IPS-15b (cell line): ENCODE data around the gene SPON2.

Source experiments
- H3K27me3 ChIP-seq: one replicate; pipeline ENCODE4 v1.6.1; 2013; ENCODE audit warnings: low read length; ENCODE audit not compliant: control insufficient read depth, insufficient read depth
- H3K36me3 ChIP-seq: one replicate; pipeline ENCODE4 v1.6.1; 2013; ENCODE audit warnings: low read length; ENCODE audit not compliant: control insufficient read depth, insufficient read depth
- H3K4me1 ChIP-seq: one replicate; pipeline ENCODE4 v1.6.1; 2013; ENCODE audit warnings: mild to moderate bottlenecking, low read length; ENCODE audit not compliant: control insufficient read depth, insufficient read depth
- H3K4me3 ChIP-seq: one replicate; pipeline ENCODE4 v1.5.1; 2013; ENCODE audit warnings: low read depth, low read length
- H3K9ac ChIP-seq: one replicate; pipeline ENCODE4 v1.6.1; 2013; ENCODE audit warnings: low read depth, mild to moderate bottlenecking, low read length
- H3K9me3 ChIP-seq: one replicate; pipeline ENCODE4 v1.6.1; 2013; ENCODE audit warnings: mild to moderate bottlenecking, low read length; ENCODE audit not compliant: control insufficient read depth, insufficient read depth

Gene SPON2

GRCh38 chr4:1207157-1207470 is 34.7 kb upstream of the SPON2 start:
- Histone ChIP-seq H3K4me3 (no peak overlapping the region), H3K36me3 (peaks cover 12% of the 10 kb centered on the region), H3K9ac (no peak overlapping the region), H3K4me1 (no peaks in the 10 kb centered on the region), H3K9me3 (no peaks in the 10 kb centered on the region), H3K27me3 (no peaks in the 10 kb centered on the region)

DNA sequence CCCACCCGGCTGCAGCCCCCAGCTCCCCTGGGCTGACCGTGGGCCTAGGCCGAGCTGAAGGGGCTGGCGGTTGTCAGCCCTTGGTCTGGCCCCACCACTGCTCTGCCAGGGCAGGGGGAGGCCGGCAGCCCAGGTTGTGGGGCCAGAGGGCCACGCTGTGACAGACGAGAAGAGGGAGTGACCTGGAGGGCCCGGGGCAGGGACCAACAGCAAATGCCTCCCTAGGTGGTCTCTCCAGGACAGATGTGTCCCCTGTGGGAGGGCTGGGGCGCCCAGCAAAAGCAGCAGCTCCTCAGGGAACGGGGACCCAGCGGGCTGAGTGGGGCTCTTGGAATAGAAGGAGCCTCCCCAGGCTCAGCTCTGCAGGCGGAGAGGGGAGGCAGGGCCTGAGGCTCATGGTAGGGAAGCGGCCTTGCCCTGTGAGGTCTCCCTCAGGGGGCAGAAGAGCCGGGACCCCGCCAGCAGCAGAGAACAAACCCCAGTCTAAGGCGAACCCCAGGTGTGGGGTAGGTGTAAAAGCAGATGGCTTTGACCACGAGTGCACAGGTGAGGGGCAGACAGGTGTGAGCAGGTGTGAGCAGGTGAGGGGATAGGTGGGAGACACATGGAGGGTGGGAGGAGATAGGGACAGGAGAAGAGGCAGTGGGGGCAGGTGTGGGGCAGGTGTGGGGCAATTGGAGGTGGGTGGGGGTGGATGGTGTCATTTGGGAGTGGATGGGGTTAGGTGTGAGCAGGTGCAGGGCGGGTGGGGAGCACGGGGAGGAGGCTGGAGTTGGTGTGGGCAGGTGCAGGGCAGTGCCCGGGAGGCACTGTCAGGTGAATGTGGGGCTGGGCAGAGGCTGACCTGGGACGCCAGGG is 34.1 kb upstream of the SPON2 start:
- Histone ChIP-seq H3K9ac (no peak overlapping the region), H3K27me3 (no peaks in the 10 kb centered on the region), H3K9me3 (no peaks in the 10 kb centered on the region), H3K4me1 (no peaks in the 10 kb centered on the region), H3K36me3 (peaks cover 12% of the 10 kb centered on the region), H3K4me3 (no peak overlapping the region)

- Histone ChIP-seq H3K4me3 (no peak overlapping the region), H3K9me3 (no peaks in the 10 kb centered on the region), H3K4me1 (no peaks in the 10 kb centered on the region), H3K36me3 (peaks cover 4% of the 10 kb centered on the region), H3K27me3 (no peaks in the 10 kb centered on the region), H3K9ac (no peak overlapping the region)
Measured at GRCh38 chr4:1205586-1206298, 33.4 kb upstream of the SPON2 start.

DNA sequence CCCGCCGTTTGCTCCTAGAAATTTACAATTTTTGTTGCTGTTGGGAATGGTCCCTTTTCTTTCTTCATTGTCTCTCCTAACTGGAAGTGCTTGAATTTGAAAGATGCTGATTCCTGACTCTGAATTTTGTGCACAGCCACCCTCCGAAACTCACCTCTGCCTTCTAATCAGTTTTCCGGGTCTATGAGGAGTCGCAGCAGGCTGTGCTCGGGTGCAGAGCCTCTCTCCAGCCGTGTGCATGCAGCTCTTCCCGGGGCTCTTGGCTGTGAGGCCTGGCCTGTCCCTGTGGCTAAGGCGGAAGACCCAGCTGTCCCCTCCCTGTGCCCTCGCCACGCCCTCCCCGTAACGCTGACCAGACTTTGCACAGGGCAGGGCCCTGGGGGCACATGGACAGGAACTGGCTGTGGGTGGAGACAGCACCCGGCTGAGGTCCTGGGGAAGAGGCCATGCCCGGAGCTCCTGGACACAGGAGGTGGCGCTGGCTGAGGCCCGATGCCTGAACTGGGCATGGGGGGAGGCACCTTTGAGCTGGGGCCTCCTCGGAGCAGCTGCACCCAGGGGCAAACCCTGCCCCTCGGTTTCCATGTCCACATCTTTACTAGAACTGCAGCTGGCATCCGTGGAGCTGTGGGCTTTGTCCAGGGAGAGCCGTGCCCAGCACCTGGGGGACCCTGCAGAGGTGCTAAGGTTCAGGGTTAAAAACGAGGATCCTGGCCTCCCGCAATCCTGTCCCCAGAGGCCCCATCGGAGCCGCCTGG is 32.6 kb upstream of the SPON2 start:
- Histone ChIP-seq H3K9ac (no peak overlapping the region), H3K4me1 (no peaks in the 10 kb centered on the region), H3K27me3 (no peaks in the 10 kb centered on the region), H3K4me3 (no peak overlapping the region), H3K9me3 (no peaks in the 10 kb centered on the region), H3K36me3 (no peaks in the 10 kb centered on the region)

DNA sequence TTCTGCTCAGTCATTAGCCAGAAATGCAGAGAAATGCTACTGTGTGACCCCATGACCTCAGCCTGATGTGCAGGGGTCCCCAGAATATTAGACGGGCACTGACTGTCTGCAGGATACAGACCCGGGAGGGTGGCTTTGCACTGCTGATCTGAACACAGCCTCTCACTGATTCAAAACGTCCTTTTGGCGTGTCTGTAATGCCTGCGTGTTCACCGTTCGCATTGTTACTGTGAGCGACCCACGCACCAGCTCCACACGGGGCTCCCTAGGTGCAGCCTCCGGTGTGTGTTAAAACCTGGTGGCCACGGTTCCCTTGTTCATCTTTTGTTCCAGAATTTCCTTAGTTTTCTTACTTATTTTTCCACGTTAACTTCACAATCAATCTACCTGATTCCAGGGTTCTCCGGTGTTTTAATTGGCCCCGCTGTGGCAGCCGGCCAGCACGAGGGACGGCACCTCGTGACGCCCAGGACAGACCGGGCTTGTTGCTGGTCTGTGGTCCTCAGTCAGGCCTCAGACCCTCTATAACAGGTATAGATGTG is 32.0 kb upstream of the SPON2 start:
- no peak overlapping the region for H3K4me3 ChIP-seq
- H3K9me3 ChIP-seq = no peaks in the 10 kb centered on the region
- H3K27me3 ChIP-seq = no peaks in the 10 kb centered on the region
- H3K4me1 ChIP-seq = no peaks in the 10 kb centered on the region
- H3K9ac ChIP-seq = no peak overlapping the region
- H3K36me3 ChIP-seq = no peaks in the 10 kb centered on the region

DNA sequence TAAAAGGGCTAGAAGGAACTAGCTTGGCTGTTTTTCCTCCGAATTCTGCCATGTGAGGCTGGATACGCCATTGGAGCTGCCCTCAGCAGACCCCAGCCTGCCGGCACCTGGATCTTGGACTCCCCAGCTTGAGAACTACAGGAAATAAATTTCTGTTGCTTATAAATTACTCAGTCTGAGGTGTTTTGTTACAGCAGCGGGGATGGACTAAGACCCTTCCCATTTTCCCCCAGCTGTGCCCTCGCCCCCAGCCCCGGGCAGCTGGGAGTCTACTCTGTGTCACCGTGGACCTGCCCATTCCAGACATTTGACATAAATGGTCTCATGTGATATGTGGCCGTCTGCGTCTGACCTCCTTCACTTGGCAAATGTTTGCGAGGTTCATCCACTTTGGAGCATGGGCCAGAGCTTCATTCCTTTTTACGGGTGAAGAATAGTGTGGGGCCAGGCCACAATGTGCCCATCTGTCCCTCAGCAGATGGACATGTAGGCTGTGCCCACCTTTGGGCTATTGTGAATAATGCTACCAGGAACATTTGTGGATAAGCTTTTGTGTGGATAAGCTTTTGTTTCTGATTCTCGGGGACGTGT is 30.7 kb upstream of the SPON2 start:
- Histone ChIP-seq H3K9ac (no peak overlapping the region), H3K36me3 (no peaks in the 10 kb centered on the region), H3K9me3 (no peaks in the 10 kb centered on the region), H3K27me3 (no peaks in the 10 kb centered on the region), H3K4me3 (no peak overlapping the region), H3K4me1 (no peaks in the 10 kb centered on the region)

DNA sequence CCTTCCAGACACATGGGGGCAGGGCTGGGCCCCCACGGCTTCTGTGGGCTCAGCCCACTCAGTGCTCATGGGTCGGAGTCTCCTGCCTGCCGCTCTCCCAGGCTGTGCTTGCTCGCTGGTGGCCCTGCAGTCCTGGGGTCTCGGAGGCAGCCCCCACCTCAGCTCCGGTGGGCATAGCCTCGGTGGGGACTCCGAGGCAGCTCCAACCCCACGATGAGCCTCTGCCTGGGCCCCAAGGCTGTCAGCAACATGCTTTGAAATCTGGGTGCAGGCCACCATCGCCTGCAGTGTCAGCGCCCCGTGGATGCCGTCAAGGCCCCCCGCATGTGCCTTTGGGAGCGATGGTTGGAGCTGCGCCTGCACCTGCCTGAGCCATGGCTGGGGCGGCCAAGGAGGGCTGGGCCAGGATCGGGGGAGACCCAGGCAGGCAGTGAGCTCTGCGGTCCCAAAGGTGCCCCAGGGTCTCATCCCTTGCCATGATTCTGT is 30.2 kb upstream of the SPON2 start:
- Histone ChIP-seq H3K9ac (no peak overlapping the region), H3K27me3 (no peaks in the 10 kb centered on the region), H3K4me1 (no peaks in the 10 kb centered on the region), H3K4me3 (no peak overlapping the region), H3K36me3 (no peaks in the 10 kb centered on the region), H3K9me3 (no peaks in the 10 kb centered on the region)

- no peaks in the 10 kb centered on the region for H3K27me3 ChIP-seq
- no peaks in the 10 kb centered on the region for H3K36me3 ChIP-seq
- no peaks in the 10 kb centered on the region for H3K4me1 ChIP-seq
- H3K9ac ChIP-seq = no peak overlapping the region
- H3K9me3 ChIP-seq = no peaks in the 10 kb centered on the region
- H3K4me3 ChIP-seq = no peak overlapping the region
Measured at GRCh38 chr4:1201851-1202525, 29.6 kb upstream of the SPON2 start.

DNA sequence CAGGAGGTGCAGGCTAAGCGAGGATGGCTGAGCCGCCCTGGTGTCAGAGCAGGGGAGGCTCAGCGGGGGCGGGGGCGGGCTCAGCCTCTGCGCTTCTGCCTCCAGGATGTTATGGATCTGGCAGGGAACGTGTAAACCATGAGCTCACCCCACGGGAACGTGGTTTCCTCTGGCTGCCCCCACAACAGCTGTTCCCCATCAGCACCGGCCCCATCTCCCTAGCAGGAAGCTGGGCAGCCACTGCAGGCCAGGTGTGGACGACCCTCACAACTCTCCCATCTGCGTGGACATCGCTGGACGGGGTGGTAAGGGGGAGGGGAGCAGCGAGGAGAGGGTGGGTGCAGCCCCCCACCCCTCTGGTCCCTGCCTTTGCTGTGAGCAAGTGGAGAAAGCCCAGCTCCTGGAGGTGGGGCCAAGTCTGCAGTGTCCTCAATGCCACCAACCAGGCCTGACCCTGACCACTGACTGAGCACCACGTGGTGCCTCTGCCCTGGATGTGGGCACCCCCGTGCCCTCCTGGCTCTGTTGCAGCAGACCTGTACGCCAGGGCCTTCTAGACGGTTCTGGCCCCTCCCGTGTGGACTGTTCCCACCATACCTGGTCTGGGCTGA is 28.1 kb upstream of the SPON2 start:
- Histone ChIP-seq H3K27me3 (no peaks in the 10 kb centered on the region), H3K4me1 (no peaks in the 10 kb centered on the region), H3K9ac (no peak overlapping the region), H3K36me3 (no peaks in the 10 kb centered on the region), H3K4me3 (no peak overlapping the region), H3K9me3 (no peaks in the 10 kb centered on the region)

DNA sequence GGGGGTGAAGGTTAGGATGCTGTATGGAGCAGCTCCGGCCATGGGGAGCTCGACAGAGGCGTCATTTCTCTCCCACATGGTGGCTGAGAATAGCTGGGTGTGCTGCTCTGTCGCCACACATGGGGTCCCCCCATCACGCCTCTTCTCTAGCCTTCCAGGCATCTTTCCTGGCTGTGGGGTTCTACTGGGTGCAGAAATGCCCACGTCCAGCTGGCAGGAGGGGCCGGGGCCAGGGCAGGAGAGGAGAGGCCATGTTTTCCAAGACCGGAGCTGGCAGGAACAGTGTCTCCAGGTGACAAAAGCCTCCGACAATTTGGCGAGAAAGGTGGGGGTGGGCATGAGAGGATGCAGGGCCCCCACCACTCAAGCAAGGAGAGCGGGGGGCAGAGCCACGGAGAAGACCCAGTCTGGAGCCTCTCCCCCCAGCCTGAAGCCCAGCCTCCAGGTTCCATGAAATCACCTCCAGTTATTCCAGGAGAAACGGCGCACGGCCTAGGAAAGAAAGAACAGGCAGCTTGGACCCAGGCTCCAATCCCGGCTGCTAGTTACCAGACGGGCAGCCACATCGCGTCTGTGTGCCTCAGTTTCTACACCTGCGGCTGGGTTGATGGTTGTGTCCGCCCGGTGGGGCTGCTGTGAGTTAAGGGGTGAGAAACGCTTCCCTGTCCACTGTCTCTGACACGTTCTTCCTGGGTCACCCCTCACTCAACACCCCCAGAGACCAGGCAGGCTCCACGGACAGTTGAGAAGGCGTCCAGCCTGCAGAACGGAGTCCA is 27.4 kb upstream of the SPON2 start:
- no peaks in the 10 kb centered on the region for H3K36me3 ChIP-seq
- H3K9ac ChIP-seq = no peak overlapping the region
- no peak overlapping the region for H3K4me3 ChIP-seq
- no peaks in the 10 kb centered on the region for H3K4me1 ChIP-seq
- H3K9me3 ChIP-seq = no peaks in the 10 kb centered on the region
- no peaks in the 10 kb centered on the region for H3K27me3 ChIP-seq
